HCT116 (cell line): ENCODE data around the gene CHRM3. TPM values are rescaled to one million over a fixed set of nuclear protein-coding genes. Genes with fewer than 3 reads are reported as not detected.

Source experiments
- ATAC-seq: fragments of 200-7000 bp; cut with Tn5 transposase; 2 replicates; pipeline ENCODE4 v1.9.1; 2020; ENCODE audit warnings: mild to moderate bottlenecking, moderate library complexity
- BruUV-seq: library from RNA; stranded (reverse); fragments of 400-500 nt; replicated peaks from 2 replicates; lab custom pipeline; 2021; lab: Mats Ljungman, UMichigan
- CTCF ChIA-PET: fragments of 300-600 bp; sonication (Branson Sonifier 250); formaldehyde crosslinking; loops from one replicate; lab custom pipeline; 2021; ENCODE audit warnings: antibody characterized with exemption; lab: Charles Lee
- POLR2A ChIA-PET: fragments of 300-600, 350-600 bp; sonication (Branson Sonifier 250); formaldehyde crosslinking; loops from one replicate; lab custom pipeline; 2021; ENCODE audit warnings: antibody characterized with exemption; lab: Charles Lee
- RAD21 ChIA-PET, 2 experiments: fragments of 300-600 bp; sonication (Branson Sonifier 250); formaldehyde crosslinking; loops; one replicate each; lab custom pipeline; 2023; ENCODE audit warnings: low total read pairs in 2 of 2; ENCODE audit not compliant: uncharacterized antibody in 2 of 2, unreplicated experiment in 2 of 2, low non-redundant PET in 1 of 2; lab: Charles Lee
- DNase-seq: peaks from one replicate; pipeline ENCODE4 v3.0.0-alpha.2; 2010; ENCODE audit warnings: low read depth, low spot score
- H2AFZ ChIP-seq: fragments of 200-600 bp; shearing (Covaris generic), sonication (generic); 2 replicates; pipeline ENCODE4 v1.6.1; 2017; ENCODE audit warnings: low read depth, mixed run types, mixed read lengths, antibody characterized with exemption, low read length; ENCODE audit not compliant: poor library complexity, severe bottlenecking
- H3K27ac ChIP-seq: 2 replicates; pipeline ENCODE4 v1.5.1; 2012; ENCODE audit warnings: low read depth, low read length
- H3K27me3 ChIP-seq: fragments of 200-600 bp; sonication (generic); 2 replicates; pipeline ENCODE4 v1.6.1; 2016; ENCODE audit warnings: mixed run types, low read length, mixed read lengths; ENCODE audit not compliant: insufficient read depth
- H3K36me3 ChIP-seq, 2 experiments: fragments of 200-500 bp in 1 of 2; fragments of 200-600 bp in 1 of 2; sonication (Bioruptor generic) in 1 of 2; sonication (generic) in 1 of 2; 2 replicates each; pipeline versions ENCODE4 v1.5.1 to v1.6.1; 2014 to 2016; ENCODE audit warnings: low read length in 2 of 2, inconsistent platforms in 1 of 2, mixed read lengths in 1 of 2, mixed run types in 1 of 2; ENCODE audit not compliant: insufficient read depth in 2 of 2, control insufficient read depth in 1 of 2
- H3K4me1 ChIP-seq, 2 experiments: fragments of 200-600 bp in 1 of 2; sonication (generic) in 1 of 2; 2 replicates each; pipeline versions ENCODE4 v1.5.1 to v1.6.1; 2012 to 2017; ENCODE audit warnings: low read length in 2 of 2, inconsistent platforms in 1 of 2, mild to moderate bottlenecking in 1 of 2, mixed read lengths in 1 of 2, mixed run types in 1 of 2, moderate library complexity in 1 of 2; ENCODE audit not compliant: insufficient read depth in 2 of 2, control insufficient read depth in 1 of 2
- H3K4me2 ChIP-seq: fragments of 200-600 bp; sonication (generic); 2 replicates; pipeline ENCODE4 v1.6.1; 2017; ENCODE audit warnings: mixed run types, low read length, mixed read lengths
- H3K4me3 ChIP-seq, 2 experiments: fragments of 200-600 bp in 1 of 2; sonication (generic) in 1 of 2; replicated peaks in 1 of 2; 2 replicates each; pipeline ENCODE4 v1.5.1; 2011 to 2016; ENCODE audit warnings: low read length in 2 of 2, control low read depth in 1 of 2, low read depth in 1 of 2, mild to moderate bottlenecking in 1 of 2, mixed read lengths in 1 of 2, mixed run types in 1 of 2
- H3K79me2 ChIP-seq: fragments of 200-600 bp; sonication (generic); 2 replicates; pipeline ENCODE4 v1.6.1; 2017; ENCODE audit warnings: mild to moderate bottlenecking, mixed run types, low read length, moderate library complexity, mixed read lengths; ENCODE audit not compliant: insufficient read depth
- H3K9ac ChIP-seq: fragments of 200-600 bp; sonication (generic); 2 replicates; pipeline ENCODE4 v1.6.1; 2016; ENCODE audit warnings: low read length, mixed read lengths
- H3K9me2 ChIP-seq: fragments of 200-600 bp; sonication (generic), shearing (Covaris generic); 2 replicates; pipeline ENCODE4 v1.6.1; 2017; ENCODE audit warnings: mixed run types, mild to moderate bottlenecking, moderate library complexity; ENCODE audit not compliant: insufficient read depth
- H3K9me3 ChIP-seq, 2 experiments: fragments of 200-500 bp in 1 of 2; fragments of 200-600 bp in 1 of 2; sonication (Bioruptor generic) in 1 of 2; sonication (generic) in 1 of 2; 2 replicates each; pipeline ENCODE4 v1.6.1; 2014 to 2017; ENCODE audit warnings: low read length in 2 of 2, mixed read lengths in 2 of 2, inconsistent platforms in 1 of 2, low read depth in 1 of 2, mild to moderate bottlenecking in 1 of 2, mixed run types in 1 of 2, moderate library complexity in 1 of 2; ENCODE audit not compliant: control insufficient read depth in 1 of 2, insufficient read depth in 1 of 2
- H4K20me1 ChIP-seq: fragments of 200-600 bp; sonication (generic), shearing (Covaris generic); 2 replicates; pipeline ENCODE4 v1.6.1; 2017; ENCODE audit warnings: mixed run types, mild to moderate bottlenecking, moderate library complexity; ENCODE audit not compliant: insufficient read depth
- CBX3 ChIP-seq: IDR thresholded peaks from 2 replicates; pipeline ENCODE4 v1.6.1; 2012; ENCODE audit warnings: low read depth
- EGR1 ChIP-seq: IDR thresholded peaks from 2 replicates; pipeline ENCODE4 v1.6.1; 2012; ENCODE audit warnings: low read depth
- POLR2A ChIP-seq: IDR thresholded peaks from 2 replicates; pipeline ENCODE4 v1.7.0; 2011; ENCODE audit warnings: borderline replicate concordance; ENCODE audit not compliant: insufficient read depth, insufficient read length; ENCODE audit errors: extremely low read depth
- SRF ChIP-seq: IDR thresholded peaks from 2 replicates; pipeline ENCODE4 v1.6.1; 2012; ENCODE audit warnings: low read depth
- TCF7L2 ChIP-seq: IDR thresholded peaks from 2 replicates; pipeline ENCODE4 v1.7.0; 2011; ENCODE audit warnings: borderline replicate concordance, inconsistent platforms; ENCODE audit not compliant: insufficient read depth, insufficient read length; ENCODE audit errors: extremely low read depth
- YY1 ChIP-seq: IDR thresholded peaks from 2 replicates; pipeline ENCODE4 v1.6.1; 2011; ENCODE audit warnings: low read length, low read depth, moderate library complexity, mild to moderate bottlenecking; ENCODE audit not compliant: insufficient replicate concordance; ENCODE audit errors: extremely low read depth
- ZFX ChIP-seq: fragments of 450-650 bp; IDR thresholded peaks from 2 replicates; pipeline ENCODE4 v1.6.1; 2017
- ZNF274 ChIP-seq: fragments of 200-500 bp; sonication (Bioruptor generic); IDR thresholded peaks from 2 replicates; pipeline ENCODE4 v1.6.1; 2014; ENCODE audit warnings: mild to moderate bottlenecking, low read depth, low read length, inconsistent platforms
- intact Hi-C: fragments of 100-400 bp; cut with micrococcal nuclease; formaldehyde crosslinking; loops from 2 replicates; pipeline ENCODE4 v1.10.0; 2022
- total RNA-seq: library from RNA; stranded (reverse); gene quantifications from one replicate; pipeline ENCODE4 v1.2.1, GENCODE V29; 2021; ENCODE audit not compliant: unreplicated experiment
- TF ChIP-seq, protein P1 (sequence below): IDR thresholded peaks from 2 replicates; pipeline ENCODE4 v1.6.1; 2012
- TF ChIP-seq, protein P2 (sequence below), 3 experiments: fragments of 200-600 bp in 1 of 3; sonication (generic) in 1 of 3; IDR thresholded peaks in 2 of 3; conservative IDR thresholded peaks in 1 of 3; 2 replicates each; pipeline ENCODE4 v1.5.1; 2012 to 2017; ENCODE audit warnings: low read depth in 2 of 3, low read length in 2 of 3, antibody characterized with exemption in 1 of 3, borderline replicate concordance in 1 of 3, control low read depth in 1 of 3, mild to moderate bottlenecking in 1 of 3, mixed read lengths in 1 of 3, mixed run types in 1 of 3, moderate library complexity in 1 of 3; ENCODE audit not compliant: insufficient read depth in 1 of 3

The CHRM3 gene
- total RNA-seq, 1 experiment from 2014 or later, result 0.15 TPM

DNA sequence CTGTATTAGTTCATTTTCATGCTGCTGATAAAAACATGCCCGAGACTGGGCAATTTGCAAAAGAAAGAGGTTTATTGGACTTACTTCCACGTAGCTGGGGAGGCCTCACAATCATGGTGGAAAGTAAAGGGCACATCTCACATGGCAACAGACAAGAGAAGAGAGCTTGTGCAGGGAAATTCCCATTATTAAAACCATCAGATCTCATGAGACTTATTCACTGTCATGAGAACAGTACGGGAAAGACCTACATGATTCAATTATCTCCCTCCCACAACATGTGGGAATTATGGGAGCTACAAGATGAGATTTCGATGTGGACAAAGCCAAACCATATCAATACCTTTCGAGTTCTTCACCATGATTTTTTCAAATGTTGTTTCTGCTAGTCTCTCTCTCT is 3.7 kb upstream of the CHRM3 start:
- Histone ChIP-seq H3K4me3 (no peak overlapping the region), H2AFZ (no peak overlapping the region), H3K27ac (no peak overlapping the region), H3K4me1 (no peaks in the 10 kb centered on the region), H3K9me3 (peaks cover 4 to 7% of the 10 kb centered on the region in 2 experiments; a peak in 2 of 4 replicates), H3K79me2 (no peaks in the 10 kb centered on the region), H3K4me2 (no peak overlapping the region), H3K27me3 (no peaks in the 10 kb centered on the region)
- ChIA-PET RAD21 (no interaction called here), CTCF (no interaction called here), POLR2A (no interaction called here)
- BruUV-seq, result no TSS peak
- intact Hi-C loops, result no loop called here
- ATAC-seq, result no peak
- TF ChIP-seq POLR2A, result no peak
- TF ChIP-seq, protein P1, sequence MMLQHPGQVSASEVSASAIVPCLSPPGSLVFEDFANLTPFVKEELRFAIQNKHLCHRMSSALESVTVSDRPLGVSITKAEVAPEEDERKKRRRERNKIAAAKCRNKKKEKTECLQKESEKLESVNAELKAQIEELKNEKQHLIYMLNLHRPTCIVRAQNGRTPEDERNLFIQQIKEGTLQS, result no peak
- TF ChIP-seq SRF, result no peak
- no peak for TF ChIP-seq EGR1
- TF ChIP-seq ZFX, result no peak
- TF ChIP-seq, all 23 proteins: peak for 0
- no peaks in the 10 kb centered on the region for H3K9me2 ChIP-seq
- no peaks in the 10 kb centered on the region for H3K36me3 ChIP-seq
- no peak for DNase-seq
- H3K9ac ChIP-seq, result no peak overlapping the region
- H4K20me1 ChIP-seq, result no peaks in the 10 kb centered on the region

DNA sequence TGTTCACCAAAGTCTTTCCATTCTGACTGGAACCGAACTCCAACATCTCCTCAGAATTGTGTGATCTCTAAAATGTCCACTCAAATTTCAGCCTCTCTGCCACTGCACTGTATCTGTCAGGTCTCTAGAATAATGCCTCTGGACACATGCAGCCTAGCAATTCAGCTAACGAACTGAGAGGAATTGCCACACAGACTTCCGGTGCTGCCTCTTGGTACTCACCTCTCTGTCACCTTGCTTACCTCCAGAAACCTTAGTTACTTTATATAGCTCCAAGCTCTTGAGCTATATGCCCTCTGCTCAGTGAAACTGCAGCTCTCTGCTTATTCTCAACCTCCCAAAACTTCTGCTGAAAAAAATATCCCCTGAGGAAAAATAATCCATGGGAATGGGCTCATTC is 2.7 kb upstream of the CHRM3 start:
- no peaks in the 10 kb centered on the region for H3K79me2 ChIP-seq
- H3K9me2 ChIP-seq, result no peaks in the 10 kb centered on the region
- ATAC-seq (no peak), DNase-seq (no peak)
- RAD21 ChIA-PET, result no interaction called here
- no peaks in the 10 kb centered on the region for H4K20me1 ChIP-seq
- no peak overlapping the region for H3K4me3 ChIP-seq
- no peak overlapping the region for H3K27ac ChIP-seq
- H3K9me3 ChIP-seq, result peaks cover 4 to 7% of the 10 kb centered on the region in 2 experiments; a peak in 2 of 4 replicates
- CTCF ChIA-PET, result no interaction called here
- H3K27me3 ChIP-seq, result no peaks in the 10 kb centered on the region
- no TSS peak for BruUV-seq
- H3K4me1 ChIP-seq, result no peaks in the 10 kb centered on the region
- POLR2A ChIA-PET, result no interaction called here
- no peak overlapping the region for H2AFZ ChIP-seq
- no peak overlapping the region for H3K4me2 ChIP-seq
- no peaks in the 10 kb centered on the region for H3K36me3 ChIP-seq
- intact Hi-C loops, result no loop called here
- TF ChIP-seq YY1, result no peak
- no peak for TF ChIP-seq TCF7L2
- TF ChIP-seq EGR1, result no peak
- no peak for TF ChIP-seq CBX3
- TF ChIP-seq ZNF274, result no peak
- TF ChIP-seq, protein P2, sequence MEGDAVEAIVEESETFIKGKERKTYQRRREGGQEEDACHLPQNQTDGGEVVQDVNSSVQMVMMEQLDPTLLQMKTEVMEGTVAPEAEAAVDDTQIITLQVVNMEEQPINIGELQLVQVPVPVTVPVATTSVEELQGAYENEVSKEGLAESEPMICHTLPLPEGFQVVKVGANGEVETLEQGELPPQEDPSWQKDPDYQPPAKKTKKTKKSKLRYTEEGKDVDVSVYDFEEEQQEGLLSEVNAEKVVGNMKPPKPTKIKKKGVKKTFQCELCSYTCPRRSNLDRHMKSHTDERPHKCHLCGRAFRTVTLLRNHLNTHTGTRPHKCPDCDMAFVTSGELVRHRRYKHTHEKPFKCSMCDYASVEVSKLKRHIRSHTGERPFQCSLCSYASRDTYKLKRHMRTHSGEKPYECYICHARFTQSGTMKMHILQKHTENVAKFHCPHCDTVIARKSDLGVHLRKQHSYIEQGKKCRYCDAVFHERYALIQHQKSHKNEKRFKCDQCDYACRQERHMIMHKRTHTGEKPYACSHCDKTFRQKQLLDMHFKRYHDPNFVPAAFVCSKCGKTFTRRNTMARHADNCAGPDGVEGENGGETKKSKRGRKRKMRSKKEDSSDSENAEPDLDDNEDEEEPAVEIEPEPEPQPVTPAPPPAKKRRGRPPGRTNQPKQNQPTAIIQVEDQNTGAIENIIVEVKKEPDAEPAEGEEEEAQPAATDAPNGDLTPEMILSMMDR (IDR thresholded peaks at IDR 0.05 in 2 of 3, conservative IDR thresholded peaks at IDR 0.05 in 1 of 3; ENCODE audit: borderline replicate concordance in 1 of 3, insufficient read depth in 1 of 3, low read depth in 2 of 3, low read length in 2 of 3), result no peak
- H3K9ac ChIP-seq, result no peak overlapping the region
